Spleen (tissue), 11 donors: Measurements from ENCODE around the gene COL19A1. TPM values are rescaled to one million over a fixed set of nuclear protein-coding genes. Genes with fewer than 3 reads are reported as not detected.

Source experiments
- DNase-seq: peaks from one replicate; pipeline ENCODE4 v3.0.0-alpha.2; 2020
- H3K27ac ChIP-seq, 8 donors: fragments of 200-600 bp; sonication (generic) in 7 of 8; 1 replicate in 4 of 8; 2 replicates in 4 of 8; pipeline versions ENCODE4 v1.5.0 to v1.8.0; 2016 to 2021; ENCODE audit warnings: inconsistent platforms in 4 of 8, mild to moderate bottlenecking in 4 of 8, moderate library complexity in 1 of 8
- H3K27me3 ChIP-seq, 7 donors: fragments of 200-600 bp; sonication (generic) in 6 of 7; replicated peaks in 1 of 7; 1 replicate in 4 of 7; 2 replicates in 3 of 7; pipeline versions ENCODE4 v1.5.0 to v1.8.0; 2016 to 2021; ENCODE audit warnings: inconsistent platforms in 3 of 7, mild to moderate bottlenecking in 1 of 7
- H3K36me3 ChIP-seq, 6 donors: fragments of 200-600 bp; sonication (generic) in 5 of 6; 1 replicate in 4 of 6; 2 replicates in 2 of 6; pipeline versions ENCODE4 v1.5.0 to v1.8.0; 2016 to 2021; ENCODE audit warnings: inconsistent platforms in 2 of 6
- H3K4me1 ChIP-seq, 6 donors: fragments of 200-600 bp; sonication (generic) in 5 of 6; 1 replicate in 3 of 6; 2 replicates in 3 of 6; pipeline versions ENCODE4 v1.5.0 to v1.8.0; 2016 to 2021; ENCODE audit warnings: inconsistent platforms in 3 of 6
- H3K4me3 ChIP-seq, 8 donors: fragments of 200-600 bp; sonication (generic) in 7 of 8; 1 replicate in 4 of 8; 2 replicates in 4 of 8; pipeline versions ENCODE4 v1.5.0 to v1.8.0; 2016 to 2021; ENCODE audit warnings: inconsistent platforms in 4 of 8, mild to moderate bottlenecking in 4 of 8, moderate library complexity in 2 of 8
- H3K9me3 ChIP-seq, 8 donors: fragments of 200-600 bp; sonication (generic) in 7 of 8; 1 replicate in 4 of 8; 2 replicates in 4 of 8; pipeline versions ENCODE4 v1.5.0 to v1.8.0; 2016 to 2021; ENCODE audit warnings: inconsistent platforms in 4 of 8
- POLR2A ChIP-seq, 3 donors: fragments of 450-650 bp; IDR thresholded peaks; one replicate each; pipeline ENCODE4 v1.5.1; 2017; ENCODE audit warnings: antibody characterized with exemption in 3 of 3, mild to moderate bottlenecking in 1 of 3
- POLR2AphosphoS5 ChIP-seq, 3 donors: sonication (generic); formaldehyde crosslinking; IDR thresholded peaks; one replicate each; pipeline ENCODE4 v1.5.1; 2017; ENCODE audit warnings: antibody characterized with exemption in 3 of 3
- WGBS, 5 donors: extraction: QIAGEN DNeasy Blood & Tissue Kit in 3 of 5; methylation state at CpG; one replicate each; pipeline versions ENCODE4 v1.1.5 to v1.1.7; 2013 to 2018; 5-methylcytosine and 5-hydroxymethylcytosine counted together
- intact Hi-C: fragments of 100-400 bp; cut with DNase I; formaldehyde crosslinking; loops from one replicate; pipeline ENCODE4 v1.15.0; 2023; ENCODE audit warnings: low total_unique reads
- polyA plus RNA-seq, 3 donors: library from polyadenylated mRNA; stranded (reverse); fragments of 200-250 nt; gene quantifications; one replicate each; pipeline ENCODE4 v1.2.1, GENCODE V29; 2013
- total RNA-seq, 7 donors: library from RNA; depleted of rRNA in 3 of 7; stranded (reverse); fragments of >200 nt in 3 of 7; fragmentation: NEBNext Ultra II Directional in 4 of 7; extraction: Animal tissue kit (Norgen Biotek cat#: 25700) in 4 of 7; gene quantifications; one replicate each; pipeline versions ENCODE4 v1.1.0 to v1.2.1, GENCODE V29; 2016 to 2021
- TF ChIP-seq, protein P1 (sequence below), 11 experiments: fragments of 200-600 bp in 7 of 11; fragments of 450-650 bp in 4 of 11; sonication (generic) in 4 of 11; IDR thresholded peaks in 8 of 11; conservative IDR thresholded peaks in 3 of 11; 1 replicate in 7 of 11; 2 replicates in 4 of 11; pipeline versions ENCODE4 v1.4.0 to v1.8.0; 2016 to 2021; ENCODE audit warnings: antibody characterized with exemption in 11 of 11, inconsistent platforms in 4 of 11, mild to moderate bottlenecking in 1 of 11
- donor health status: healthy with polysubstance abuse.
- donor health status: DM: no; HTN: no; CAD: no; lungs with moderate emphysema.
- donor health status: DM: no; HTN: no; CAD: no.
- donor health status: Bipolar disorder and iron deficiency.
- donor health status: healthy.
- donor health status: DM: no; HTN: no; CAD: no.
- donor health status: DM: yes; HTN: yes; CAD: no.

Gene COL19A1
- total and polyA plus RNA-seq, 10 donors = 0.48 to 14.5 (median 10.2) TPM

DNA sequence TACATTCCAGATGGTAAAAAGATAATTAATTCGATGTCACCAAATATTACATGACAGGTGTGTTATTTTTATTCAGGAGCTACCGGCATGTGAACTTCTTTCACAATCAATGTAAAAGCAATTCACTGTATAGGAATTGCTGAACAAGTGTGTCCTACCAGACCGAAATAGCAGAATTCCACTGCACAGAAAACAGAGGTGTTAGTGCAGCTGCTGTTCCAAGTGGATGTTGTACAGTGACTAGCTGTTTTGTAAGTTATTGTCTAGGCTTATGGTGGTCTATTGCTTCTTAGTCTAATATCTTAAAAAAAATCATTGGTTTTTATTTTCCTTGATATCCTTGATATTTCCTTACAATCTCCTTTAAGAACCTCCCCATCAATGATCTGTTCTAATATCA is 107.4 kb downstream of the COL19A1 start:
- Histone ChIP-seq H3K27me3 (no peaks in the 10 kb centered on the region), H3K4me3 (no peak overlapping the region), H3K27ac (no peak overlapping the region), H3K4me1 (no peaks in the 10 kb centered on the region), H3K36me3 (no peaks in the 10 kb centered on the region), H3K9me3 (no peaks in the 10 kb centered on the region)
- intact Hi-C loops = no loop called here
- no peak for DNase-seq
- TF ChIP-seq POLR2AphosphoS5 (IDR thresholded peaks at IDR 0.05) (no peak), POLR2A (IDR thresholded peaks at IDR 0.05) (no peak)
- TF ChIP-seq, protein P1, sequence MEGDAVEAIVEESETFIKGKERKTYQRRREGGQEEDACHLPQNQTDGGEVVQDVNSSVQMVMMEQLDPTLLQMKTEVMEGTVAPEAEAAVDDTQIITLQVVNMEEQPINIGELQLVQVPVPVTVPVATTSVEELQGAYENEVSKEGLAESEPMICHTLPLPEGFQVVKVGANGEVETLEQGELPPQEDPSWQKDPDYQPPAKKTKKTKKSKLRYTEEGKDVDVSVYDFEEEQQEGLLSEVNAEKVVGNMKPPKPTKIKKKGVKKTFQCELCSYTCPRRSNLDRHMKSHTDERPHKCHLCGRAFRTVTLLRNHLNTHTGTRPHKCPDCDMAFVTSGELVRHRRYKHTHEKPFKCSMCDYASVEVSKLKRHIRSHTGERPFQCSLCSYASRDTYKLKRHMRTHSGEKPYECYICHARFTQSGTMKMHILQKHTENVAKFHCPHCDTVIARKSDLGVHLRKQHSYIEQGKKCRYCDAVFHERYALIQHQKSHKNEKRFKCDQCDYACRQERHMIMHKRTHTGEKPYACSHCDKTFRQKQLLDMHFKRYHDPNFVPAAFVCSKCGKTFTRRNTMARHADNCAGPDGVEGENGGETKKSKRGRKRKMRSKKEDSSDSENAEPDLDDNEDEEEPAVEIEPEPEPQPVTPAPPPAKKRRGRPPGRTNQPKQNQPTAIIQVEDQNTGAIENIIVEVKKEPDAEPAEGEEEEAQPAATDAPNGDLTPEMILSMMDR (IDR thresholded peaks at IDR 0.05 in 8 of 11, conservative IDR thresholded peaks at IDR 0.05 in 3 of 11) = no peak
- 77 to 89% (median 84%) methylated on average over 3 of the region's 3 CpGs for WGBS, 5 donors

DNA sequence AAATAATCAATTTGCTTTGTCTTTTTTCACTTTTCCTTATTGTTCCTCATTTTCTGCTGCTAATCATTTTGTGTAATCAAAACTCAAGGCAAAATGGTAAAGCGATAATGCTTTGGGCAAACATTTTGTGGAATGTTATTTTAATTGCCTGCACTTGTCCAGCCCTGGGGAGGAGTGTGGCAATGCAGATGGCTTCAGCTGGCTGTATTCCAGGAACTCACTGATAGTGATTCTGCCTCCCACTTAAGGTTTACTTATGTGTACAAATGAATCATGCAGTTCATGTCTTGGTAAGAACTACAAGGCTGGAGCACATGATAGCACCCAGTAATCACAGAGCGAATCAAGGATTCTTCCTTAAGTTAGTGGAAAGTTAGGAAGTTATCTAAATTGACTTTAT is 107.8 kb downstream of the COL19A1 start:
- intact Hi-C loops = no loop called here
- Histone ChIP-seq H3K27me3 (no peaks in the 10 kb centered on the region), H3K4me3 (no peak overlapping the region), H3K9me3 (no peaks in the 10 kb centered on the region), H3K36me3 (no peaks in the 10 kb centered on the region), H3K4me1 (no peaks in the 10 kb centered on the region), H3K27ac (no peak overlapping the region)
- TF ChIP-seq POLR2AphosphoS5 (IDR thresholded peaks at IDR 0.05) (no peak), POLR2A (IDR thresholded peaks at IDR 0.05) (no peak)
- TF ChIP-seq, protein P1 (IDR thresholded peaks at IDR 0.05 in 8 of 11, conservative IDR thresholded peaks at IDR 0.05 in 3 of 11) = no peak
- no peak for DNase-seq
- 70 to 91% (median 84%) methylated on average over 2 of the region's 2 CpGs for WGBS, 5 donors

DNA sequence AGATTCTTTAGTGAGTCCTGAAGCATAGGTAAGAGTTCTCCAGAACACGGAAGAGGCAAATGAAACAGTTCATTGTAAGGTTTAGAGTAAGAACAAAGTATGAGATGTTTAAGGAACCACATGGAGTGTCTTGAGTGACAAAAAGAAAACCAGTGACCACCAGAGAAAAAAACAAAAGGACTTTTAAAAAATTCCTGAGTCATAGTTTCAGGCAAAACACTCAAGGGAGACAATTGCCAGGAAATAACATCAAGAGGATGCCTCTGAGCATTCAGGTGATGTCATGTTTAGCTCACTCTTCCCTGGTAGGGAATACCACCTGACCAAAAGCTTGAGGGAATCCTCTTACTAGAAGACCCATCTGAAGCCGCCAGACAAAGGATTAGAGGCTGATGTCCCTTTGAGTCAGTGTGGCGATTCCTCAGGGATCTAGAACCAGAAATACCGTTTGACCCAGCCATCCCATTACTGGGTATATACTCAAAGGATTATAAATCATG is 110.3 kb downstream of the COL19A1 start:
- H3K4me3 ChIP-seq = no peak overlapping the region
- WGBS, 5 donors = 75 to 97% (median 81%) methylated on average over 4 of the region's 4 CpGs
- no peaks in the 10 kb centered on the region for H3K4me1 ChIP-seq
- no peak for DNase-seq
- TF ChIP-seq POLR2A (IDR thresholded peaks at IDR 0.05) (no peak), POLR2AphosphoS5 (IDR thresholded peaks at IDR 0.05) (no peak)
- TF ChIP-seq, protein P1 (IDR thresholded peaks at IDR 0.05 in 8 of 11, conservative IDR thresholded peaks at IDR 0.05 in 3 of 11) = no peak
- intact Hi-C loops = no loop called here
- no peaks in the 10 kb centered on the region for H3K36me3 ChIP-seq
- no peaks in the 10 kb centered on the region for H3K27me3 ChIP-seq
- H3K9me3 ChIP-seq = no peaks in the 10 kb centered on the region
- no peak overlapping the region for H3K27ac ChIP-seq

DNA sequence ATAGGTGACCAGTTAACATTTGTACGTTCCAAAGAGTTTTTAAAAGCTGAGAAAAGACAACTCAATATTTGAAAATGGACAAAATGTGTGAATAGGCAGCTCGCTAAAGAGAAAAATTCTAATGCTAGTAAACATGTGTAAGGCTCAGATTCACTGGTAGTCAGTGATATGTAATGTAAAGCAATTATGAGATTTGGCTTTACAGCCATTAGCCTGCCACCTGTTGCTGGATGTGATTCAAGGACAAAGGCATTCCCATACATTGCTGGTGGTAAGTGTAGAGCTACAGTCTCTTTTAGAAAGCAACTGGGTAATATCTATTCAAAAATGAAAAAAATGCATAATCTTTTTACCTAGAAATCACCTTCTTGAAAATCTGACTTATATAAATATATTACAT is 114.3 kb downstream of the COL19A1 start:
- 76 to 89% (median 82%) methylated on average over 2 of the region's 2 CpGs for whole genome bisulfite sequencing, 5 donors
- H3K4me3 ChIP-seq = no peak overlapping the region

More for the DNA sequence above, 114.3 kb downstream of the COL19A1 start:
- Histone ChIP-seq H3K4me1 (no peaks in the 10 kb centered on the region), H3K36me3 (no peaks in the 10 kb centered on the region), H3K27ac (no peak overlapping the region), H3K27me3 (no peaks in the 10 kb centered on the region), H3K9me3 (no peaks in the 10 kb centered on the region)
- intact Hi-C loops = no loop called here
- TF ChIP-seq, protein P1 (IDR thresholded peaks at IDR 0.05 in 8 of 11, conservative IDR thresholded peaks at IDR 0.05 in 3 of 11) = no peak
- TF ChIP-seq POLR2AphosphoS5 (IDR thresholded peaks at IDR 0.05) = no peak
- TF ChIP-seq POLR2A (IDR thresholded peaks at IDR 0.05) = no peak
- no peak for DNase-seq
